ENCODE data around the gene GLE1. TPM values are rescaled to one million over a fixed set of nuclear protein-coding genes. Genes with fewer than 3 reads are reported as not detected.

GLE1 gene
- total RNA-seq, 2 donors from 2014 or later = 26.6 to 34.5 TPM

- intact Hi-C loops (cut with DNase I, micrococcal nuclease) = no loop called here
- no peak for ATAC-seq
- no peak for DNase-seq
Measured at GRCh38 chr9:128548876-128549275, 44.4 kb downstream of the GLE1 start.

- DNase-seq (no peak), ATAC-seq (no peak)
- intact Hi-C loops (cut with DNase I, micrococcal nuclease) = no loop called here
Measured at GRCh38 chr9:128550226-128550625, 45.7 kb downstream of the GLE1 start.

- peak; percentile 21 to 42 for DNase-seq
- no peak for ATAC-seq
- intact Hi-C loops (cut with DNase I, micrococcal nuclease) = no loop called here
Measured at GRCh38 chr9:128550770-128551656, 46.5 kb downstream of the GLE1 start.

GRCh38 chr9:128551657-128552152 is 47.2 kb downstream of the GLE1 start:
- DNase-seq (no peak), ATAC-seq (no peak)
- intact Hi-C loops (cut with DNase I, micrococcal nuclease) = no loop called here

- DNase-seq = peak; percentile 89 to 92
- peak; percentile 85 for ATAC-seq
- intact Hi-C loops (cut with DNase I, micrococcal nuclease) = no loop called here
Measured at GRCh38 chr9:128552153-128552743, 47.7 kb downstream of the GLE1 start, which contains the start of gene SPTAN1. SPTAN1 (plus strand) TSS chr9:128552587; CDS start chr9:128566741, 14,154 bp downstream.

GRCh38 chr9:128552744-128553440 is 48.4 kb downstream of the GLE1 start:
- DNase-seq (peak; percentile 53 to 73), ATAC-seq (peak; percentile 54)
- intact Hi-C loops (cut with DNase I, micrococcal nuclease) = no loop called here

GRCh38 chr9:128553728-128554127 is 49.2 kb downstream of the GLE1 start:
- ATAC-seq (no peak), DNase-seq (no peak)
- intact Hi-C loops (cut with DNase I, micrococcal nuclease) = no loop called here

- intact Hi-C loops (cut with DNase I, micrococcal nuclease) = no loop called here
- no peak for ATAC-seq
- DNase-seq = peak; percentile 21 to 40
Measured at GRCh38 chr9:128554155-128554862, 49.8 kb downstream of the GLE1 start.

GRCh38 chr9:128555180-128555721 is 50.7 kb downstream of the GLE1 start:
- intact Hi-C loops (cut with DNase I, micrococcal nuclease) = no loop called here
- ATAC-seq (no peak), DNase-seq (no peak)

GRCh38 chr9:128556276-128556675 is 51.8 kb downstream of the GLE1 start:
- intact Hi-C loops (cut with DNase I, micrococcal nuclease) = no loop called here
- ATAC-seq (peak; percentile 21), DNase-seq (no peak)

GRCh38 chr9:128556926-128557634 is 52.6 kb downstream of the GLE1 start:
- no peak for ATAC-seq
- no peak for DNase-seq
- intact Hi-C loops (cut with DNase I, micrococcal nuclease) = no loop called here

- DNase-seq (peak; percentile 79 to 89), ATAC-seq (peak; percentile 90)
- intact Hi-C loops (cut with DNase I, micrococcal nuclease) = no loop called here
Measured at GRCh38 chr9:128558431-128559310, 54.2 kb downstream of the GLE1 start.

- intact Hi-C loops (cut with DNase I, micrococcal nuclease) = no loop called here
- peak; percentile 87 for ATAC-seq
- no peak for DNase-seq
Measured at GRCh38 chr9:128565578-128565977, 61.1 kb downstream of the GLE1 start.

GRCh38 chr9:128568470-128569078 is 64.1 kb downstream of the GLE1 start:
- intact Hi-C loops (cut with DNase I, micrococcal nuclease) = no loop called here
- no peak for DNase-seq
- ATAC-seq = no peak

- DNase-seq = peak; percentile 34 to 68
- peak; percentile 97 for ATAC-seq
- intact Hi-C loops (cut with DNase I, micrococcal nuclease) = no loop called here
Measured at GRCh38 chr9:128575469-128575868, 71.0 kb downstream of the GLE1 start.

- ATAC-seq = no peak
- intact Hi-C loops (cut with DNase I, micrococcal nuclease) = no loop called here
- no peak for DNase-seq
Measured at GRCh38 chr9:128575916-128576315, 71.4 kb downstream of the GLE1 start.

- ATAC-seq (no peak), DNase-seq (no peak)
- intact Hi-C loops (cut with DNase I, micrococcal nuclease) = no loop called here
Measured at GRCh38 chr9:128577206-128577605, 72.7 kb downstream of the GLE1 start.
